Kidney capillary endothelial cell (primary cell): Measurements from ENCODE around the gene IGHMBP2.
A peak's percentile ranks its signal among the peaks of the same experiment; 100 is the strongest.

Source experiments
- DNase-seq: peaks from one replicate; pipeline ENCODE4 v3.0.0-alpha.2; 2018; ENCODE audit warnings: low spot score

Gene IGHMBP2

GRCh38 chr11:68940651-68941323, 37.1 kb downstream of the IGHMBP2 start:
- DNase-seq = no peak

DNA sequence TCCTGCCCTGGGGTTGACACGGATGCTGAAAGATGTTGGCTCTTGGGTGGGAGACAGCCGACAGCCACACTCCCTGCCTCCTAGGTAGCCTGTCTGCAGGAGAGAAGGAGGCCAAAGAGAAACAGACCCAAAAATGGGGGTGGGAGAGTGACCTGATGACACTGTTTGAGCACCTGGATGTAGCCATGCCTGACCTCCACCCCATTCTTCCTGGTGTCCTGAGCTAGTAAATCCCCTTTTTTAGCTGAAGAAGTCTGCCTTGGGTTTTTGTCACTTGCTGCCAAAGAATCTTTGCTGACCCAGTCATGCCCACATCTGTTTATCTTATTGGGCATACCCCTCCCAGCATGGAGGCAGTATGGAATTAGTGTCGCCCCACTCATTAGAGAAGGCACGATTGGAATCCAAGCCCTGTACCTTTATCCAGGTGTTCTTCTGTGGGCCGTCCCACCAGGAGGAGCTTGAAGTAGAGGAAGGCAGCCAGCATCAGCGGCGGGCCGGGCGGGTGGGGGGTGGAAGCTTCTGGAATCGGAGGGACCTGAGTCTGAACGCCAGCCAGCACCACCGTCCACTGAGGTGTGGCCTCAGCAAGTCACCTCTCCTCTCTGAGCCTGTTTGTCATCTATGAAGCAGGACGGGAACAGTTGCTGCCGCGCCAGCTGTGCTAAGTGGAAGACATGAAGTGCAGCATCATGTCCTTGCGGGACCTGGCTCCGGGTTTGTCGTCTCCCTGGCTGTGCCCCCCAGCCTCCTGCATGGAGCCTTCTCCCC, 37.8 kb downstream of the IGHMBP2 start:
- no peak for DNase-seq

- no peak for DNase-seq
Measured at GRCh38 chr11:68942095-68942620, 38.5 kb downstream of the IGHMBP2 start.

GRCh38 chr11:68942751-68943271, 39.1 kb downstream of the IGHMBP2 start:
- no peak for DNase-seq

DNA sequence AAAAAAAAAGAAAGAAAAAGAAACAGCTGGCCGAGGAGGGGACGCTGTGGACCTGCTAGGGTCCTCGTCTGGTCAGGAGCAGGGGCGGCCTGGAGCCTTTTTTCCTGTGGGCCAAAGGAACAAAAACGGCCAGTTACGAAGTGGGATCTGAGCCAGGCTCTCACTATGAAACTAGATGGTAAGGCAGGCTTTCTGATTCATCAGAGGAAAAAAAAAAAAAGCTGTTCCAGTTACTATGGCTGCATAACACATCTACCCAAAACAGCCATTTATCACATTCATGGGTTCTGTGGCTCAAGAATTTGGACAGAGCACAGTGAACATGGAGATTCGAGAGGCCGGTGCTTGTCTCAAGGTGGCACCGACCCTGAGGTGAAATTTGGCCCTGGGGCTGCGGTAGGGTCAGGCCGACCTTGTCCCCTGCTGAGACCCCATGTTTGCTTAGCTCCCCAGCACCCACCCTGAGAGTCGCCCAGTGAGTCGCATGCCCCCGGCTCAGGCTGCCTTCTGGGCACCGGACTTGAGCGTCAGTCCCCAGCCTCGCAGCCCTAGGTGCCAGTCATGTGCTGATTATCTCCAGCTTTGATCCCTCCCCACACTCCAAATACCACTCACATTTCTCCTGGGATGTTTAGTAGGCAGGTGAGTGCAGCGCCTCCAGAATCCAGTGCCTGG, 42.9 kb downstream of the IGHMBP2 start:
- DNase-seq = no peak

DNA sequence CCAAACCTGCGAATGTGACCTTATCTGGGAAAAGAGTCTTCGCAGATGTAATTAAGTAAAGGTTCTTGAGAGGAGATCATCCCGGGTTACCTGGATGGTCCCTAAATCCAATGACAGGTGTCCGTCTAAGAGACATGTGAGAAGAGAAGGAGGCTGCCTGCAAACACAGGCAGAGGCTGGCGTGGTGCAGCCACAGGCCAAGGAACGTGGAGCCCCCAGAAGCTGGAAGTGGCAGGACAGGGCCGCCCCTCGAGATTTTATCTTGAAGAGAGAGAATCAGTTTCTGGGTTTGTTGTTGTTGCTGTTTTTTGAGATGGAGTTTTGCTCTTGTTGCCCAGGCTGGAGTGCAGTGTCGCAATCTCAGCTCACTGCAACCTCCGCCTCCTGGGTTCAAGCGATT, 43.5 kb downstream of the IGHMBP2 start:
- no peak for DNase-seq

GRCh38 chr11:68948496-68948895, 44.8 kb downstream of the IGHMBP2 start:
- DNase-seq = no peak

DNA sequence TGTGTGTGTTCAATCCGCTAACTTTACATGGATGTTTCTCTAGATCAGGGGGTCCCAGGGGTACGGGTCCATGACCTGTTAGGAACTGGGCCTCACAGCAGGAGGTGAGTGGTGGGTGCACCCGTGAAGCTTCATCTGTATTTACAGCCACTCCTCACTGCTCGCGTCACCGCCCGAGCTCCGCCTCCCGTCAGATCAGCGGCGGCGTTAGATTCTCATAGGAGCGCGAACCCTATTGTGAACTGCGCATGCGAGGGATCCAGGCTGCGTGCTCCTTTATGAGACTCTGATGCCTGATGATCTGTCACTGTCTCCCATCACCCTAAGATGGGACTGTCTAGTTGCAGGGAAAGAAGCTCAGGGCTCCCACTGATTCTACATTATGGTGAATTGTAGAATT, 45.2 kb downstream of the IGHMBP2 start:
- no peak for DNase-seq

DNA sequence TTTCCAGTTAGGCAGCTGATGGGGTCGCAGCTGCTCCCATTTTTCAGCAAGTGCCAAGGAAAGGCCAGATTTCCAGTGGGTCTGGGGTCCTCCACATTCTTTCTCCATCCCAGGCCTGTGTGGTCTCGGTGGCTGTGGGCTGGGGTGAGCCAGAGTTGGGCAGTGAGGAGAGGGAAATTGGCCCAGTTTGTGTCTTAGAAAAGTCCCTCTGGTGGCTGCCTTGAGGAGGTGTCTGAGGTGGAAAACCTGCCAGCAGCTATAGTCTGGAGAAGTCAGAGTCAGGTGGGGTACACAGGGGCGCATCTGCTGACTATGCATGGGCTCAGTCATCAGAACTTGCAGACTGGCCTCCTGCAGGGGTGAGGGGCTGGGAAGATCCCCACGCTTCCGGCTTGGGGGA, 46.6 kb downstream of the IGHMBP2 start:
- DNase-seq = no peak

GRCh38 chr11:68950762-68951161, 47.1 kb downstream of the IGHMBP2 start:
- DNase-seq = no peak

DNA sequence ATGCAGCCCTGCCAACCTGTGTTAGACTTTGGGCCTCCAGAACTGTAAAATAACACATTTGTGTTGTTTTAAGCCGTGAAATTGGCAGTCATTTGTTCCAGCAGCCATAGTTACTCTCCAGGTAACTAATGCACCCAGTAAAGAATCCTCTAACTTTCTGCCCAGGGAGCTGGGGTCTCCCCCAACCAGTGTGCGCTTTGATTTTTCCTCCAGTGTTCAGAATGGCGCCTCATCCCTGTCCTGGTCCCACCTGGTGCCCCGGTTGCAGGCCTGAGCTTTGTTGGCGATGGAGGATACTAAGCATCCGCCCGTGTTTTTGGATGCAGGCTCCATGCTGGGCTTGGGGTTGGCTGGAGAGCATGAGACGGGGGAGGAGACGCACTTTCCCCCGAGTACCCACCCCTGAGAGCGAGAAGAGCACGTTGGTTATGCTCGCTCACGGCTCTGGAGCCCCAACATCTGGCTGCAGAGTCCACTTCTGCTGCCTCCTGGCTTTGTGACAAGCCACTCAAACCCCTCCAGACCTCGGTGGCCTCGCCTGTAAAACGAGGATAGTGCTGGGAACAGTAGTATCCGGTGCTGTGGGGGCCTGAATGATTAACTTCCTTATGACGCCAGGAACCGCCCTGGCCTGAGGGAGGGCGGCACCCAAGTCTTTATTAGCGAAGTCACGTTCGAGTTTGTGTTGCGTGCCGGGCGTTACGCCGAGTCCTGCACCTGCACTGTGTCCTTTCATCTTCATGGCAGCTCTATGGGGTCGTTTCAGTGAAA, 51.3 kb downstream of the IGHMBP2 start:
- DNase-seq = peak; percentile 61

DNA sequence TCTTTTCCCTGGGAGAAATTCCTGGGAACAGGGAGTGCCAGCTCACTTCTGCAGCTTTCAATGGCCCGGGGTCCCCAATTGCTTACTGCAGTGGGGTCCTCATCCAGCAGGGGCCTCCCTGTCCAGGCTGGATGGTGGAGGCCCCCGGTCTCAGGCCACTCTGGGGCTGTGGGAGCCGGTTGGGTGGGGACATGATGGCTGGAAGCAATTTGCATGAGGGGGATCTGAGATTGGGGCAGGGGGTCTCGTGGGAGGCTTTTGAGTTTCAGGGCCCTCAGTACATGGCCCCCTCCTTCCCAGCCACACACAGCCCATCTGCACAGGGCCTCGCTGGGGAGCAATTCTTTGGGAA, 51.9 kb downstream of the IGHMBP2 start:
- no peak for DNase-seq

DNA sequence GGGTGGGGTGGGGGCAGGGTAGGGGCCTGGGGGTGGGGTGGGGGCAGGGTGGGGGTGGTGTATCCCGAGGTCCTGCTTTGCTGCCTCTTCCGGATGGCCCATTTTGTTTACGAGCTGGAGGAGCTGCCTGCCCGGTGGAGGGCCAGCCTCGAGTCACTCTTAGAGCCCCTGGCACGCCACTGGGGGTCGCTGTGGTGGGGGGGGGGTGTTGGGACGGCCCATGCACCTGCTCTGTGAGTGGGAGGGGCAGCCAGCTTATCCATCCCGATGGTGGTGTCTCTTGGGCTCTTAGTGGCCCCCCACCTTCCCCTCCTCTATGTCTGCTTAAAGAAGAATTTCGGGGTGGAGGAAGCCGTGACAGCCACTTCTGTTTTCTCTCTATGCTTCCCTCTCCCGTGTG, 52.5 kb downstream of the IGHMBP2 start:
- no peak for DNase-seq

DNA sequence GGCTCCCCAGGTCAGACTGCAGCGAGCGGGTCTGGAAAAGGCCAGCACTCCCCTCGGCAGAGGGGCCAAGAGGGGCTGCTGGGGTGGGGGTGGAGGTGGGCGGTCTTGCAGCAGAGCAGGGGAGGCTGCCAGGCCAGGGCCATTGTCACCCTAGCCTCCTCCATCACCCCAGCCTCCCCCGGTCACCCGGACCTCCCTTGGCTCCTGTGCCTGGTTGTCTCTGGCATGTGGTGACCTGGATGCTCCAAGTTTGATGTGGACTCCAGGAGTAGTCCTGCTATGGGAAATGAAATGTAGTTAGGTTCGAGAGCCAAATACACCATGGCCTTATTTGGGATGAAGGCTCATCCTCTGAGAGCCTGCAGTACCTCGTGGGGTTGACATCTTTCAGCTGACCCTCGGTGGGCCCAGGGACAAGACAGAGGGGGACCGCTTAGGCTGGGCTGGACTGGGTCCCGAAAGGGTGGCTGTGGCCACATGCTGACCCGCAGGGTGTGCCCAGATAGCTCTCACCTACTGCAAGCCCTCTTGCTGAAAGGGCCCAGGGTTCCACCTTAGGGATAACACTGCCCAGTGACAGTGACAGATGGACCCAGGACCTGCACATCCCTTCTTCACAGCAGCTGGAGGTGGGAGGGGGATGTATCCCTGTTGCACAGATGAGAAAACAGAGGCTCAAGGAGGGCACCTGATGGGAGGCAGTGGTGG, 53.0 kb downstream of the IGHMBP2 start:
- no peak for DNase-seq

GRCh38 chr11:68958211-68958610, 54.5 kb downstream of the IGHMBP2 start:
- no peak for DNase-seq

GRCh38 chr11:68959465-68960293, 56.0 kb downstream of the IGHMBP2 start:
- no peak for DNase-seq

DNA sequence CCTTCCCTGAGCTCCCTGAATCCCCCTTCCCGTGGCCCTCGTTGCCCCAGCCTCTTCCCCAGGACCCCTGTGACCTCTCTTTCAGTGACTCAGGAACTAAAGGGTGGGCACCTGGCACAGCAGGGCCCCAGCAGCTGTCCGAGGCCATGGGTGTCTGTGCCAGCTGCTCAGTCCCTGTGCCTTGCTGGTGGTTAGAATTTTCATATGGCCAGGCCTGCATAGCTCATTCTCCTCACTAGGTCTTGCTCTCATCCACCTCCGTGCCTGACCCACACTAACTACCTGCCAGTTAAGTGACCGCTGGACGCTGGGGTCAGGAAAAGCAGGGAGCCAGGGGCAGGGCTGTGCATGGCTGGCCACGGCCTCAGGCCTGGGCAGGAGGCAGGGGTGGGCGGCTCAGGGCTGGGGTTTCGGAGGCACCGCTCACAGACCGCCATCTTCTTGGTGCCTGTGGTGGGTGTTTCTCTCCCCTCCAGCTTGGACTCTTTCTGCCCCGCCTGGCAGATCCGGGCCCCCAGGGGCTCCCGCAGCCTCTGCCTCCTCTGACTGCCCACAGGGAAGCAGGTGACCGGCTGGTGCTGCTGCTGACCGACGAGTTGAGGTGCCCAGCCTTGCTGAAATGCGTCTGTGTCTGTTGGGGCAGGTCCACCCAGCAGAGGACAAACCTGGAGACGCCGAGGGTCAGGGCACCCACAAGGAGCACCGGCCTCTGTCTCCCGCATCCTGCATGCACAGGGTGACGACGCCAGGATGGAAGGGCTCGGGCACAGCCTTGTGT, 56.8 kb downstream of the IGHMBP2 start:
- no peak for DNase-seq

DNA sequence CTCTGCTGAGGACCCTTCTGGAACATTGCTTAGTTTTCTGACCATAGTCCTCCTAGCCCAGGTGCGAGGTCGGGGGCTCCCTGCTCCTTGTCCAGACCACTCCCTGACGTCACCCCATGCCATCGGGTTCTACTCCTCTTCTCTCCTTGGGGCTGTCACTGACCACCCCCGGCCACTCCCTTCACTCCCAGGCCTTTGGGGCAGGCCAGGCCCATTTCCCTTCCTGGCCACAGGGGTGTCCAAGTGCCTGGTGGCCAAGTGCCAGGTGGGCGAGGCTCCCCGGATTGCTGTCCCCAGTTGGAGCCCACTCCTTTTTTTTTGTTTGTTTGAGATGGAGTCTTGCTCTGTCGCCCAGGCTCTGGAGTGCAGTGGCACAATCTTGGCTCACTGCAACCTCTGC, 57.6 kb downstream of the IGHMBP2 start:
- no peak for DNase-seq

DNA sequence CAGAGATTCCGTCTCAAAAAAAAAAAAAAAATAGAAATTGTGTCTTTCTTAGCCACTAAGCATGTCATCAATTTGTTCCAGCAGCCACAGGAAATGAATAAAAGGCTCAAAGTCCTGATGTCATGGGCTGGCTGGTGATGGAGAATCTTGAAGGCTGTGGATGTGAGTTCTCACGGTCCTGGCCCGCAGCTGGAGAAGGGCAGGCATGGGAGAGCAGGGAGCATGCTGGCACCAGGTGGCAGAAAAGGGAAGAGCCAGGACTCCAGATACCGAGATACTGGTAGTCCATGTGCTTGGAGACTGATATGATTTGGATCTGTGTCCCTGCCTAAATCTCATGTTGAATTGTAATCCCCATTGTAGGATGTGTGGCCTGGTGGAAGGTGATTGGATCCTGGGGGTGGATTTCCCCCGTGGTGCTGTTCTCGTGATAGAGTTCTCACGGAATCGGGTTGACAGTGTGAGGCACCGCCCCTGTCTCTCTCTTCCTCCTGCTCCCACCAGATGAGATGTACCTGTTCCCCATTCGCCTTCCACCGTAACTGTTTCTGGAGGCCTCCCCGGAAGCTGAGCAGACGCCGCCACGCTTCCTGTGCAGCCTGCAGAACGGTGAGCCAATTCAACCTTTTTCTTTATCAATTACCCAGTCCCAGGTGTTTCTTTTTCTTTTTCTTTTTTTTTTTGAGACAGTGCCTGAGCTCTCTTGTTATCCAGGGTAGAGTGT, 59.0 kb downstream of the IGHMBP2 start:
- no peak for DNase-seq
